Hepatocyte (in vitro differentiated cells): ENCODE data around the gene STK38L.

Source experiments
- CTCF ChIP-seq: fragments of 200-600 bp; sonication (generic); IDR thresholded peaks from 2 replicates; pipeline ENCODE4 v1.5.1; 2016; ENCODE audit warnings: antibody characterized with exemption, mild to moderate bottlenecking; ENCODE audit not compliant: poor library complexity
- EZH2phosphoT487 ChIP-seq: fragments of 200-600 bp; sonication (generic); IDR thresholded peaks from one replicate; pipeline ENCODE4 v1.6.1; 2018; ENCODE audit warnings: antibody characterized with exemption, mild to moderate bottlenecking, low read depth, moderate library complexity; ENCODE audit not compliant: unreplicated experiment, severe bottlenecking

GRCh38 chr12:27337376-27337775 is 93.3 kb downstream of the STK38L start:
- TF ChIP-seq CTCF = no peak
- no peak for TF ChIP-seq EZH2phosphoT487
